ENCODE results near the gene GPX4.

Gene GPX4

GRCh38 chr19:1123885-1124677 lies 20.3 kb downstream of the GPX4 start:
- TF ChIP-seq EZH2 (IDR thresholded peaks at IDR 0.05; ENCODE audit: borderline replicate concordance, low read length) (no peak), CTCF (IDR thresholded peaks at IDR 0.05; ENCODE audit: low read length) (no peak)
- Histone ChIP-seq H4K20me1 (ENCODE audit: insufficient read depth, low read length) (no peaks in the 10 kb centered on the region), H2AFZ (ENCODE audit: low read length) (no peak overlapping the region), H3F3A (ENCODE audit: insufficient read depth, low read length) (no peaks in the 10 kb centered on the region), H3K36me3 (ENCODE audit: insufficient read depth, low read length) (peaks cover 33% of the 10 kb centered on the region), H3K79me2 (ENCODE audit: insufficient read depth, low read length) (no peaks in the 10 kb centered on the region), H3K9ac (ENCODE audit: low read length) (no peak overlapping the region), H3K4me2 (ENCODE audit: low read length) (no peak overlapping the region), H3K4me1 (ENCODE audit: insufficient read depth, low read length, severe bottlenecking) (no peaks in the 10 kb centered on the region), H3K9me3 (ENCODE audit: low read length) (no peaks in the 10 kb centered on the region), H3K9me2 (ENCODE audit: low read depth, low read length) (no peaks in the 10 kb centered on the region), H3K27ac (ENCODE audit: low read depth, low read length, poor library complexity, severe bottlenecking) (no peak overlapping the region), H3K27me3 (ENCODE audit: insufficient read depth, low read length) (no peaks in the 10 kb centered on the region), H3K4me3 (ENCODE audit: low read depth, low read length, poor library complexity, severe bottlenecking) (no peak overlapping the region)

- Histone ChIP-seq H3K4me1 (ENCODE audit: insufficient read depth, low read length, severe bottlenecking) (peaks cover 1% of the 10 kb centered on the region), H3K79me2 (ENCODE audit: insufficient read depth, low read length) (no peaks in the 10 kb centered on the region), H3K4me2 (ENCODE audit: low read length) (no peak overlapping the region), H3K9me2 (ENCODE audit: low read depth, low read length) (no peaks in the 10 kb centered on the region), H4K20me1 (ENCODE audit: insufficient read depth, low read length) (no peaks in the 10 kb centered on the region), H3K27me3 (ENCODE audit: insufficient read depth, low read length) (no peaks in the 10 kb centered on the region), H3K27ac (ENCODE audit: low read depth, low read length, poor library complexity, severe bottlenecking) (no peak overlapping the region), H3F3A (ENCODE audit: insufficient read depth, low read length) (no peaks in the 10 kb centered on the region), H3K9me3 (ENCODE audit: low read length) (no peaks in the 10 kb centered on the region), H2AFZ (ENCODE audit: low read length) (no peak overlapping the region), H3K36me3 (ENCODE audit: insufficient read depth, low read length) (peaks cover 27% of the 10 kb centered on the region), H3K9ac (ENCODE audit: low read length) (no peak overlapping the region), H3K4me3 (ENCODE audit: low read depth, low read length, poor library complexity, severe bottlenecking) (no peak overlapping the region)
- TF ChIP-seq CTCF (IDR thresholded peaks at IDR 0.05; ENCODE audit: low read length) (no peak), EZH2 (IDR thresholded peaks at IDR 0.05; ENCODE audit: borderline replicate concordance, low read length) (no peak)
Measured at GRCh38 chr19:1125601-1126467, 22.0 kb downstream of the GPX4 start.

DNA sequence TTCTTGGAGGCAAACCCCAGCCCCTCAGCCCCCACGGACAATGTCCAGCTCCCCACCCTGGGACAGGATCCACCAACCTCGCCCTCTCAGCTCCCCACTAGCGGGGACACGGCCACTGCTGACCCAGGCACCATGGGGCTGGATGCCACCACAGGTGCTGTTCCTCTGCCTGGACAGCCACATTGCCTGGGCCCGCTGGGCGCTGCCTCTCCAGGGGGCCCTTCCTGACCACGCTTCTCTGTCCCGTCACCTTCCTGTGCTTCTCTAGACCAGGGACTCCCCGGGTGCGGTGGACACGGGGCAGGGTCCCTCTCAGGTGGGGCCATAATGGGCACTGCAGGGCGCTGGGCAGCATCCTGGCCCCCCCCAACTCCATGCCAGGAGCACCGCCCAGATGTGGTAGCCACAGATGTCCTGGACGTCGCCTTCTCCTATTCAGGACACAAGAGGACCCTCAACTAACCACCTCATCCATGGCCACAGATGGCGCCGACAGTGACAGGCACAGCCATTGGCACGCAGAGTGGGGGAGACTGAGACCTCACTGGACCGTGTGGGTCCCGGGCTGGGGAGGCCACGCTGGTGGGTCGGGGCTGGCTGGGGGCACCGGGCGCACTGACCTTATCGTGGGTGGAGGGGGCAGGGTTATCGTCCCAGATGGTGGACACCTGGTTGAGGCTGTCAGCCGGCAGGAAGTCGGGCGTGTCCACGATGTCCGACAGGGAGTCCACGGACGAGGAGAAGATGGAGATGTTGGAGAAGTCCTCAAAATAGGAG lies 23.4 kb downstream of the GPX4 start:
- no peak overlapping the region for H3K4me2 ChIP-seq (ENCODE audit: low read length)
- H3K9me2 ChIP-seq (ENCODE audit: low read depth, low read length): no peaks in the 10 kb centered on the region
- no peak overlapping the region for H3K9ac ChIP-seq (ENCODE audit: low read length)
- no peak for TF ChIP-seq EZH2 (IDR thresholded peaks at IDR 0.05; ENCODE audit: borderline replicate concordance, low read length)
- no peak for TF ChIP-seq CTCF (IDR thresholded peaks at IDR 0.05; ENCODE audit: low read length)
- H3K79me2 ChIP-seq (ENCODE audit: insufficient read depth, low read length): no peaks in the 10 kb centered on the region
- H3K4me3 ChIP-seq (ENCODE audit: low read depth, low read length, poor library complexity, severe bottlenecking): no peak overlapping the region
- H3K27ac ChIP-seq (ENCODE audit: low read depth, low read length, poor library complexity, severe bottlenecking): no peak overlapping the region
- no peaks in the 10 kb centered on the region for H3K9me3 ChIP-seq (ENCODE audit: low read length)
- peaks cover 16% of the 10 kb centered on the region for H3K36me3 ChIP-seq (ENCODE audit: insufficient read depth, low read length)
- peaks cover 15% of the 10 kb centered on the region for H3K4me1 ChIP-seq (ENCODE audit: insufficient read depth, low read length, severe bottlenecking)
- H3F3A ChIP-seq (ENCODE audit: insufficient read depth, low read length): no peaks in the 10 kb centered on the region
- no peak overlapping the region for H2AFZ ChIP-seq (ENCODE audit: low read length)
- H3K27me3 ChIP-seq (ENCODE audit: insufficient read depth, low read length): no peaks in the 10 kb centered on the region
- H4K20me1 ChIP-seq (ENCODE audit: insufficient read depth, low read length): no peaks in the 10 kb centered on the region

Data from OCI-LY1 (cell line).